ENCODE data around the gene HOXC10. TPM values are rescaled to one million over a fixed set of nuclear protein-coding genes. Genes with fewer than 3 reads are reported as not detected.

The HOXC10 gene
- total RNA-seq, 1 donor from 2014 or later, result not detected

DNA sequence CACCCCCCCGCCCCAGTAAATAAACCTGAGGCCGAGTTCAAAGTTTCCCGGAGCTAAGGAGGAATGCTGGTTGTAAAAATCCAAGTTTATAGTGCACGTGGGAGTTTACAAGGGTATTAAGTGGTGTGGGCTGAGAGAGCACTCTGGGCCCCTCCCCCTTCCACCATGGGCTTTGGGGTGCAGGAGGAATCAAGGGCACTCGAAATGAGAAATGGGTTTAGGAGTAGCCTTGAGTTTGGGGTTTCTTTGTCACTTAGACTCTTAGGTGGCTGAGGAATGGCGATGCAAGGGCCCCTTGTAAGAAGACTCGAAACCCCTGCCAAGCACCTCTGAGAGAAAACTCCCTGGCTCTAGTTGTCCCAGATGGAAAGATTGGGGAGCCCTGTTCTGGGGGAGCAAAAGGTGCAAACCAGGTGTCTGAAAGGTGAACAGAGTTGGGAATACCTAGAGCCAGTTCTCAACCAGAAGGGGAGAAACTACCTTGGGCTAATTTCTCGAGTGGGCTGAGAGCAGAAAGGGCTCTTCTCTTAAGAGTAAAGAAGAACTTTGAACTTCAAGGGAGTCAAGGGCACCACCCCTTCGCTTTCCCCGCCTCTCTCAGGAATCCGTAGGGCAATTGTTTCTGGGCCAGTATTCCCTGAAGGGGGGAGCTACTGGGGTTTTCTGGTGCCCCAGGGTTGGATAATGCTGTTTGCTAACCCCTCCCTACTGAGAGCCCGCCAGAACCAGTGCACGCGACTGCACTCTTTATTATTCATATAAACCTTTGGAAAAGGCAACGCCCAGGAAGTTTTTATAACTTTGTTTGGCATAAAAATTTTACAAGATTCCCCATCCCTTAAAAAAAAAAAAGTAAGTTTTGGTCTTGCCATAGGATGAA, 6.2 kb upstream of the HOXC10 start:
- no peaks in the 10 kb centered on the region for H3K9me3 ChIP-seq

DNA sequence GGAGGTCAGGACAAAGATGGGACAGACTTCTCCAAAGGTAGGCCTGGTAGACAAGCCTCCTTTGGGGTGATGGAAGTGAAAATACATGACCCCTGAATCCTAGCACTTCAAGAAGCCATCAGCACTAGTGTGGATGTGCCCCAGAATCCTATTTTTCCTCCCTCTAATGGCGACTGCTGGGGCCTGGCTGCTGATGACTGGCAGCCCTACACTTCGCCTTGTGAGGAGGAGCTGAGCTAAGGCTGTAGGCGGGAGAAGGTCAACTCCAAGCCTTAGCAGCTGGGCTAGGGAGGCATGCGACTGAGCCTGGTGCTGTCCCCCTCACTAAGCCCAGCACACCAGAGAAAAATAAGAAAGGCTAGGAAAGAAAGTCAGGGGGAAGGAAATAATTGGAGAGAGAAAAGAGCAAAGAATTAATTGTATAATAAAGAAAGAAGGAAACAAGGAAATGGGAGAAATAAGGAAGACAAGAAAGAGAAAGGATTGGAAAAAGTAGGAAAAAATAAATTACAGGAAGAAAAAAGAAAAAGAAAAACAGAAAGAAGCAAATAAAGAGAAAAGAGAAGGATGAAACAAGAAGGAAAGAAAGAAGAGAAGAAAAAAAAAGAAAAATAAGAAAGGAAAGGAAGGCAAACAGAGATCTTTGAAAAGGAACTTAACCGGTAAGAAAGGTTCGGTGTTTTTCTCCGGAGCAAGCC, 4.7 kb upstream of the HOXC10 start:
- DNase-seq (no peak), ATAC-seq (no peak)
- TF ChIP-seq, protein P1, sequence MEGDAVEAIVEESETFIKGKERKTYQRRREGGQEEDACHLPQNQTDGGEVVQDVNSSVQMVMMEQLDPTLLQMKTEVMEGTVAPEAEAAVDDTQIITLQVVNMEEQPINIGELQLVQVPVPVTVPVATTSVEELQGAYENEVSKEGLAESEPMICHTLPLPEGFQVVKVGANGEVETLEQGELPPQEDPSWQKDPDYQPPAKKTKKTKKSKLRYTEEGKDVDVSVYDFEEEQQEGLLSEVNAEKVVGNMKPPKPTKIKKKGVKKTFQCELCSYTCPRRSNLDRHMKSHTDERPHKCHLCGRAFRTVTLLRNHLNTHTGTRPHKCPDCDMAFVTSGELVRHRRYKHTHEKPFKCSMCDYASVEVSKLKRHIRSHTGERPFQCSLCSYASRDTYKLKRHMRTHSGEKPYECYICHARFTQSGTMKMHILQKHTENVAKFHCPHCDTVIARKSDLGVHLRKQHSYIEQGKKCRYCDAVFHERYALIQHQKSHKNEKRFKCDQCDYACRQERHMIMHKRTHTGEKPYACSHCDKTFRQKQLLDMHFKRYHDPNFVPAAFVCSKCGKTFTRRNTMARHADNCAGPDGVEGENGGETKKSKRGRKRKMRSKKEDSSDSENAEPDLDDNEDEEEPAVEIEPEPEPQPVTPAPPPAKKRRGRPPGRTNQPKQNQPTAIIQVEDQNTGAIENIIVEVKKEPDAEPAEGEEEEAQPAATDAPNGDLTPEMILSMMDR (IDR thresholded peaks at IDR 0.05), result no peak
- no peak overlapping the region for H3K4me3 ChIP-seq
- no peak overlapping the region for H3K27ac ChIP-seq
- intact Hi-C loops (cut with DNase I), result no loop called here
- no peaks in the 10 kb centered on the region for H3K9me3 ChIP-seq
- H3K36me3 ChIP-seq, result no peaks in the 10 kb centered on the region
- H3K4me1 ChIP-seq, result peaks cover 7% of the 10 kb centered on the region
- H3K27me3 ChIP-seq (ENCODE audit: low read depth), result peaks cover 97% of the 10 kb centered on the region

More for the DNA sequence above, 6.2 kb upstream of the HOXC10 start:
- Histone ChIP-seq H3K27ac (no peak overlapping the region), H3K4me3 (no peak overlapping the region), H3K27me3 (ENCODE audit: low read depth) (peaks cover 96% of the 10 kb centered on the region), H3K4me1 (peaks cover 10% of the 10 kb centered on the region), H3K36me3 (no peaks in the 10 kb centered on the region)
- DNase-seq (no peak), ATAC-seq (no peak)
- TF ChIP-seq, protein P1 (IDR thresholded peaks at IDR 0.05), result no peak
- intact Hi-C loops (cut with DNase I), result no loop called here

DNA sequence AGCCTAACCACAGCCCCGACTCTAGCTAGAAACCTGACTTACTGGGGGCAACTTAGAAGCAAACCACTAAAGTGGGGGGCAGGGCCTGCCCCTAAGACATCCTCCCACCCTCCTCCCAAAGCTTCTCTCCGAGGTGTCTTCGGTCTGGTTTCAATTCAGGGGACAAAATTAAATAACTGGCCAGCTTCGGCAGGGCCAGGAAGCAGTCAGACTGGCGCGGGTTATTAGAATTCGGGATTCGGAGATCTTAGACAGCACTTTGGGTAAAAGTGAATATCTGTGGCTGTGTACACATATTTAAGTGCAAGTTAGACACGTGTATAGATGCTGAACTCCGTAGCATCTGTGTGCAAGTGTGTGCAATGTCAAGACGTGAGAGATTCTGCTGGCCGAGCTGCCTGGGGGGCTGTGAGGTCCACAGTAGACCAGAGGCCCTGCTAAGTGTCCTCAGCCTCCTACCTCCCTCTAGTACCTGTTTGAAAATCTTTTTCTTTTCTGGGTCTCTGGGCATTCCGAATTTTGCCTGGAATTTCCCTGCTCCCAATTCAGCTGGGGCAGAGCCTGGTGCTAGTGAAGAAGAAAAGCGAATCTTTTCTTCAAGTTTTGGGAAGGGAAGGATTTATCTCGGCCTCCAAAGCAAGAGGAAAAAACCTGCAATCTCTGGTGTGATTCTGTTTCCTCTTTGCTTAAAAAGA, 4.0 kb upstream of the HOXC10 start:
- H3K9me3 ChIP-seq, result no peaks in the 10 kb centered on the region
- H3K27me3 ChIP-seq (ENCODE audit: low read depth), result peaks cover 97% of the 10 kb centered on the region
- intact Hi-C loops (cut with DNase I), result no loop called here
- no peak overlapping the region for H3K27ac ChIP-seq
- H3K4me3 ChIP-seq, result no peak overlapping the region
- DNase-seq (no peak), ATAC-seq (no peak)
- H3K4me1 ChIP-seq, result peaks cover 11% of the 10 kb centered on the region
- no peaks in the 10 kb centered on the region for H3K36me3 ChIP-seq
- TF ChIP-seq, protein P1 (IDR thresholded peaks at IDR 0.05), result no peak

DNA sequence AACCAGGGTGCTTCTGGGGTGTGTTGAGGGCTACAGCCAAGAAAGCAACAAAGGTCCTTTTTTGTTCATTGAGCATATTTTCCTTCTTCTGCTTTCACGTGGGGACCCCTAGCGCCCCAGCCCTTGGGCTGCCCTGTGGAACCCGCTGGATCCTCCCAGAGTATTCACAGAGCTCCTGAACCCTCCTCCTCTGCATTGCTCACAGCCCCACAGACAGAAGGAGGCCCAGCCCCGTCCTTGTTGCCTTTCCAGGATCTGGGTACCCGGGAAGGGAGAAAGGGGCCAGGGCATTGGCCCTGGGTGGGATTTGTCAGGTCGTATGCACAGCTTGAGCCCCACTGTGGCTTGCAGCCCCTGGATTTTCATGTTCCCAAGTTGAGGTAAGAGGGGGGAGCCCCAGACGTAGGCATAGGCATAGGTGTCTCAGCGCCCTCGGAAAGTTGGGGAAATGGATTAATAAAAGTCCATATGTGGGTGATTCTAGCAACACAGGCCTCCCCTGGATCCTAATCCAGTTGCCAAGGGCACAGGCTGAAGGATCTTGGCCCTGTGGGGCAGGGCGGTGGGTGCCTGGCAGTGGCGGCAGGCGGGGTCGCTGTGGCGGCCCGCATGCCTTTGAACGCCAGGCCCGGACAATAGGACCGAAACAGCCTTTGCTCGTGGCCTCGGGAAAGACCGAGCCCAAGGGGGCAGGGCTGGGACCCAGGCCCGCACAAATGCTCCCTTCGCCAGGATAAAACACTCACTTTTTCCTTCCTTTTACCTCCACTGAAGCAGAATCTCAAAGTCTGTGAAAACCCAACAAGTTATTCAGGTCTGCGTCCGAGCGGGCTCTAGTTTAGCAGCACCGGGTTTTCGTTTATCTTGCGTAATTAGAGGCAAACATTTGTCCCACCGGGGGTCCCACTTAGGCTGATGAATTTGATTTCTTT, 3.0 kb upstream of the HOXC10 start:
- peaks cover 97% of the 10 kb centered on the region for H3K27me3 ChIP-seq (ENCODE audit: low read depth)
- no peak overlapping the region for H3K4me3 ChIP-seq
- no peaks in the 10 kb centered on the region for H3K9me3 ChIP-seq
- TF ChIP-seq, protein P1 (IDR thresholded peaks at IDR 0.05), result no peak
- H3K4me1 ChIP-seq, result peaks cover 15% of the 10 kb centered on the region
- no peak overlapping the region for H3K27ac ChIP-seq
- ATAC-seq (no peak), DNase-seq (no peak)
- no peaks in the 10 kb centered on the region for H3K36me3 ChIP-seq
- intact Hi-C loops (cut with DNase I), result no loop called here
